Glutamatergic neuron (in vitro differentiated cells): Measurements from ENCODE around the gene GRB10. TPM values are rescaled to one million over a fixed set of nuclear protein-coding genes. Genes with fewer than 3 reads are reported as not detected.

Experiments
- DNase-seq: peaks from one replicate; pipeline ENCODE4 v3.0.0; 2022
- H3K27ac Mint-ChIP-seq: one replicate; pipeline ENCODE4 v1.8.0; 2020; ENCODE audit warnings: mild to moderate bottlenecking, mixed read lengths, inconsistent platforms; ENCODE audit not compliant: unreplicated experiment
- H3K27me3 Mint-ChIP-seq: one replicate; pipeline ENCODE4 v1.8.0; 2020; ENCODE audit warnings: mild to moderate bottlenecking, moderate library complexity, mixed read lengths, inconsistent platforms; ENCODE audit not compliant: unreplicated experiment
- H3K36me3 Mint-ChIP-seq: one replicate; pipeline ENCODE4 v1.8.0; 2020; ENCODE audit warnings: mild to moderate bottlenecking, mixed read lengths, inconsistent platforms; ENCODE audit not compliant: unreplicated experiment
- H3K4me1 Mint-ChIP-seq: one replicate; pipeline ENCODE4 v1.8.0; 2020; ENCODE audit warnings: mild to moderate bottlenecking, low read depth, mixed read lengths, inconsistent platforms; ENCODE audit not compliant: unreplicated experiment
- H3K4me3 Mint-ChIP-seq: one replicate; pipeline ENCODE4 v1.8.0; 2020; ENCODE audit warnings: mild to moderate bottlenecking, mixed read lengths, inconsistent platforms; ENCODE audit not compliant: unreplicated experiment
- H3K9me3 Mint-ChIP-seq: one replicate; pipeline ENCODE4 v1.8.0; 2020; ENCODE audit warnings: mild to moderate bottlenecking, moderate library complexity, mixed read lengths, inconsistent platforms; ENCODE audit not compliant: unreplicated experiment
- CTCF ChIP-seq: fragments of 200-600 bp; sonication (generic); IDR thresholded peaks from one replicate; pipeline ENCODE4 v1.5.0; 2021; ENCODE audit not compliant: partially characterized antibody, unreplicated experiment
- total RNA-seq: library from RNA; stranded (reverse); fragmentation: NEBNext Ultra II Directional; extraction: Animal tissue kit (Norgen Biotek cat#: 25700); gene quantifications from one replicate; pipeline ENCODE4 v1.2.1, GENCODE V29; 2021; ENCODE audit not compliant: unreplicated experiment

GRB10 gene
- total RNA-seq, 1 donor from 2014 or later, result 182 TPM

GRCh38 chr7:50591480-50592438 is 190.9 kb downstream of the GRB10 start:
- Mint-ChIP-seq H3K4me1 (peaks cover 20% of the 10 kb centered on the region), H3K36me3 (peaks cover 28% of the 10 kb centered on the region), H3K27me3 (no peaks in the 10 kb centered on the region), H3K9me3 (peaks cover 12% of the 10 kb centered on the region), H3K4me3 (peak overlapping the region; percentile 30), H3K27ac (peak overlapping the region; percentile 76)
- DNase-seq, result peak; percentile 30
- TF ChIP-seq CTCF, result no peak

- peaks cover 28% of the 10 kb centered on the region for H3K36me3 Mint-ChIP-seq
- peaks cover 20% of the 10 kb centered on the region for H3K4me1 Mint-ChIP-seq
- no peak overlapping the region for H3K27ac Mint-ChIP-seq
- no peak for DNase-seq
- H3K4me3 Mint-ChIP-seq, result no peak overlapping the region
- no peaks in the 10 kb centered on the region for H3K27me3 Mint-ChIP-seq
- peaks cover 12% of the 10 kb centered on the region for H3K9me3 Mint-ChIP-seq
- TF ChIP-seq CTCF, result no peak
Observed at GRCh38 chr7:50591098-50591479, 191.6 kb downstream of the GRB10 start.

GRCh38 chr7:50590535-50590934 is 192.2 kb downstream of the GRB10 start:
- no peak for TF ChIP-seq CTCF
- H3K27me3 Mint-ChIP-seq, result no peaks in the 10 kb centered on the region
- DNase-seq, result no peak

GRCh38 chr7:50589364-50589763 is 193.3 kb downstream of the GRB10 start:
- H3K4me3 Mint-ChIP-seq, result no peak overlapping the region
- H3K27me3 Mint-ChIP-seq, result no peaks in the 10 kb centered on the region
- H3K4me1 Mint-ChIP-seq, result peaks cover 13% of the 10 kb centered on the region
- TF ChIP-seq CTCF, result no peak
- peaks cover 12% of the 10 kb centered on the region for H3K9me3 Mint-ChIP-seq
- peaks cover 28% of the 10 kb centered on the region for H3K36me3 Mint-ChIP-seq
- H3K27ac Mint-ChIP-seq, result no peak overlapping the region
- no peak for DNase-seq

More at GRCh38 chr7:50590535-50590934, 192.2 kb downstream of the GRB10 start:
- Mint-ChIP-seq H3K27ac (no peak overlapping the region), H3K4me3 (no peak overlapping the region), H3K9me3 (peaks cover 11% of the 10 kb centered on the region), H3K4me1 (peaks cover 17% of the 10 kb centered on the region), H3K36me3 (peaks cover 28% of the 10 kb centered on the region)

GRCh38 chr7:50588937-50589336 is 193.8 kb downstream of the GRB10 start:
- no peak for TF ChIP-seq CTCF
- DNase-seq, result no peak
- no peak overlapping the region for H3K4me3 Mint-ChIP-seq
- H3K27ac Mint-ChIP-seq, result no peak overlapping the region
- peaks cover 13% of the 10 kb centered on the region for H3K4me1 Mint-ChIP-seq
- peaks cover 12% of the 10 kb centered on the region for H3K9me3 Mint-ChIP-seq
- H3K36me3 Mint-ChIP-seq, result peaks cover 29% of the 10 kb centered on the region
- H3K27me3 Mint-ChIP-seq, result no peaks in the 10 kb centered on the region
